H9 (cell line): Measurements from ENCODE around the gene IRF1. TPM values are rescaled to one million over a fixed set of nuclear protein-coding genes. Genes with fewer than 3 reads are reported as not detected.

Experiments
- DNase-seq: peaks from one replicate; pipeline ENCODE4 v3.0.0-alpha.2; 2017
- H2AFZ ChIP-seq: one replicate; pipeline ENCODE4 v1.6.1; 2013; ENCODE audit warnings: mild to moderate bottlenecking, low read length, control low read depth, moderate library complexity
- H2AK5ac ChIP-seq: 2 replicates; pipeline ENCODE4 v1.6.1; 2013; ENCODE audit warnings: low read length, control low read depth, mixed read lengths; ENCODE audit not compliant: insufficient read length
- H2BK120ac ChIP-seq: one replicate; pipeline ENCODE4 v1.6.1; 2013; ENCODE audit warnings: low read depth, mild to moderate bottlenecking, low read length, control low read depth, inconsistent platforms; ENCODE audit not compliant: poor library complexity, severe bottlenecking
- H2BK12ac ChIP-seq: 2 replicates; pipeline ENCODE4 v1.6.1; 2013; ENCODE audit warnings: low read length, control low read depth, mixed read lengths, low read depth; ENCODE audit not compliant: insufficient read length
- H2BK15ac ChIP-seq: 2 replicates; pipeline ENCODE4 v1.6.1; 2013; ENCODE audit warnings: low read depth, low read length, control low read depth
- H2BK20ac ChIP-seq: one replicate; pipeline ENCODE4 v1.6.1; 2013; ENCODE audit warnings: low read depth, mild to moderate bottlenecking, low read length, control low read depth, inconsistent platforms; ENCODE audit not compliant: poor library complexity, severe bottlenecking
- H2BK5ac ChIP-seq: 2 replicates; pipeline ENCODE4 v1.6.1; 2013; ENCODE audit warnings: low read length, control low read depth, mixed read lengths; ENCODE audit not compliant: insufficient read length
- H3K14ac ChIP-seq: 2 replicates; pipeline ENCODE4 v1.6.1; 2013; ENCODE audit warnings: low read length, control low read depth; ENCODE audit not compliant: insufficient read depth
- H3K18ac ChIP-seq: 2 replicates; pipeline ENCODE4 v1.6.1; 2013; ENCODE audit warnings: low read depth, mild to moderate bottlenecking, mixed read lengths, low read length, control low read depth; ENCODE audit not compliant: insufficient read length
- H3K23ac ChIP-seq: 2 replicates; pipeline ENCODE4 v1.6.1; 2013; ENCODE audit warnings: low read length, control low read depth, mixed read lengths, low read depth; ENCODE audit not compliant: insufficient read length
- H3K23me2 ChIP-seq: 2 replicates; pipeline ENCODE4 v1.6.1; 2013; ENCODE audit warnings: low read depth, mild to moderate bottlenecking, mixed read lengths, low read length, control low read depth; ENCODE audit not compliant: insufficient read length, poor library complexity, severe bottlenecking
- H3K27ac ChIP-seq: 2 replicates; pipeline ENCODE4 v1.5.1; 2013; ENCODE audit warnings: low read length, control low read depth, mixed read lengths, low read depth; ENCODE audit not compliant: insufficient read length
- H3K27me3 ChIP-seq: 2 replicates; pipeline ENCODE4 v1.6.1; 2013; ENCODE audit warnings: low read length, control low read depth, inconsistent platforms; ENCODE audit not compliant: insufficient read depth
- H3K4ac ChIP-seq: 2 replicates; pipeline ENCODE4 v1.6.1; 2013; ENCODE audit warnings: low read depth, mild to moderate bottlenecking, control low read depth, inconsistent platforms, low read length, moderate library complexity
- H3K4me1 ChIP-seq: 2 replicates; pipeline ENCODE4 v1.6.1; 2013; ENCODE audit warnings: low read length, control low read depth, inconsistent platforms; ENCODE audit not compliant: insufficient read depth
- H3K4me2 ChIP-seq: 2 replicates; pipeline ENCODE4 v1.6.1; 2013; ENCODE audit warnings: low read length, control low read depth, mixed read lengths; ENCODE audit not compliant: insufficient read length, insufficient read depth
- H3K56ac ChIP-seq: 2 replicates; pipeline ENCODE4 v1.6.1; 2013; ENCODE audit warnings: low read depth, mild to moderate bottlenecking, mixed read lengths, low read length, control low read depth; ENCODE audit not compliant: insufficient read length
- H3K79me1 ChIP-seq: 2 replicates; pipeline ENCODE4 v1.6.1; 2013; ENCODE audit warnings: low read depth, mild to moderate bottlenecking, moderate library complexity, low read length, control low read depth, inconsistent platforms; ENCODE audit not compliant: insufficient read depth, poor library complexity, severe bottlenecking
- H3K79me2 ChIP-seq: 2 replicates; pipeline ENCODE4 v1.6.1; 2013; ENCODE audit warnings: low read length, control low read depth, inconsistent platforms; ENCODE audit not compliant: insufficient read depth
- H3K9ac ChIP-seq: 2 replicates; pipeline ENCODE4 v1.6.1; 2013; ENCODE audit warnings: low read length, control low read depth, mixed read lengths; ENCODE audit not compliant: insufficient read length; ENCODE audit errors: extremely low read depth
- H3K9me3 ChIP-seq: one replicate; pipeline ENCODE4 v1.6.1; 2013; ENCODE audit warnings: low read depth, low read length, inconsistent platforms; ENCODE audit not compliant: control insufficient read depth
- H3T11ph ChIP-seq: one replicate; pipeline ENCODE4 v1.6.1; 2013; ENCODE audit warnings: mild to moderate bottlenecking, low read length, control low read depth, inconsistent platforms
- H4K20me1 ChIP-seq: one replicate; pipeline ENCODE4 v1.6.1; 2013; ENCODE audit not compliant: control insufficient read depth, insufficient read length, insufficient read depth
- H4K5ac ChIP-seq: 2 replicates; pipeline ENCODE4 v1.6.1; 2013; ENCODE audit warnings: low read depth, mild to moderate bottlenecking, mixed read lengths, low read length, control low read depth; ENCODE audit not compliant: insufficient read length
- H4K8ac ChIP-seq: replicated peaks from 2 replicates; pipeline ENCODE4 v1.6.1; 2013; ENCODE audit warnings: low read length, control low read depth, mixed read lengths, low read depth; ENCODE audit not compliant: insufficient read length
- H4K91ac ChIP-seq: 2 replicates; pipeline ENCODE4 v1.6.1; 2013; ENCODE audit warnings: low read depth, mild to moderate bottlenecking, moderate library complexity, mixed read lengths, low read length, control low read depth; ENCODE audit not compliant: insufficient read length
- H3K27ac Mint-ChIP-seq, 3 experiments: 2 replicates in 2 of 3; 3 replicates in 1 of 3; pipeline ENCODE4 v1.8.0; 2020 to 2021; ENCODE audit warnings: mixed read lengths in 3 of 3, mild to moderate bottlenecking in 1 of 3, moderate library complexity in 1 of 3
- H3K27me3 Mint-ChIP-seq: 2 replicates; pipeline ENCODE4 v1.8.0; 2021; ENCODE audit warnings: low read depth, mild to moderate bottlenecking, moderate library complexity, mixed read lengths
- H3K36me3 Mint-ChIP-seq, 3 experiments: 2 replicates in 2 of 3; 3 replicates in 1 of 3; pipeline ENCODE4 v1.8.0; 2020 to 2021; ENCODE audit warnings: low read depth in 3 of 3, mixed read lengths in 3 of 3; ENCODE audit not compliant: insufficient read depth in 1 of 3
- H3K4me1 Mint-ChIP-seq, 2 experiments: 2 replicates each; pipeline ENCODE4 v1.8.0; 2020; ENCODE audit warnings: mixed read lengths in 2 of 2
- H3K4me3 Mint-ChIP-seq, 2 experiments: 2 replicates in 1 of 2; 3 replicates in 1 of 2; pipeline ENCODE4 v1.8.0; 2020 to 2021; ENCODE audit warnings: mild to moderate bottlenecking in 2 of 2, mixed read lengths in 2 of 2, moderate library complexity in 1 of 2
- H3K9me3 Mint-ChIP-seq, 2 experiments: 2 replicates in 1 of 2; 3 replicates in 1 of 2; pipeline ENCODE4 v1.8.0; 2020; ENCODE audit warnings: mild to moderate bottlenecking in 2 of 2, mixed read lengths in 2 of 2, moderate library complexity in 1 of 2
- WGBS: extraction: QIAGEN DNeasy Blood & Tissue Kit; methylation state at CpG from one replicate; pipeline ENCODE4 v1.1.7; 2013; ENCODE audit warnings: missing lambda C conversion rate, low lambda C conversion rate, mixed read lengths; ENCODE audit not compliant: insufficient read length; ENCODE audit errors: extremely low coverage; 5-methylcytosine and 5-hydroxymethylcytosine counted together
- total RNA-seq: library from RNA; stranded (reverse); gene quantifications from 2 replicates; pipeline ENCODE4 v1.2.1, GENCODE V29; 2021
- TF ChIP-seq, protein P1 (sequence below): fragments of 200-600 bp; sonication (generic); conservative IDR thresholded peaks from 3 replicates; pipeline ENCODE4 v1.8.0; 2021; ENCODE audit warnings: antibody characterized with exemption, mild to moderate bottlenecking

IRF1 gene
- total RNA-seq, 1 experiment from 2014 or later: 8.7 TPM

DNA sequence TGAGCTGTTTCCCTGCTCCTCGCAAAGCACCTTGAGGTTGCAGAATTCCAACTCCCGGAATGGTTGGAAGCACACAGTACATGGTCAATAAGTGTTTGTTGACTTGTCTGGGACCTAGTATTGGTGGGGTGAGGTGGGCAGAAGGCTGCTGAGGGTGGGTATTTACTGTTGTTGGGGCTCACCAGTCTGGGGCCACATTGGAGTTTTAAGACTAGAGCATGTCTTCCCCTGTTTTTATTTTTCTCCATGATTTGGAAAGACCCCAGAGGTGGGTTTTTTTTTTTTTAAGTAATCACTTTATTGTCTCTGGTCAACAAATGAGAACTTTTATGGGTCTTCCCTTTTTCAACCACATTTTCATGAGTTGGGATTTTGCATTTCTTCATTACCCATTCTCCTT is 55.1 kb downstream of the IRF1 start:
- Histone ChIP-seq H3K79me1 (no peaks in the 10 kb centered on the region), H3K23ac (no peak overlapping the region), H3K18ac (no peak overlapping the region), H2BK12ac (no peak overlapping the region), H3T11ph (no peak overlapping the region), H4K91ac (no peak overlapping the region), H3K23me2 (no peaks in the 10 kb centered on the region), H3K9me3 (no peaks in the 10 kb centered on the region), H3K79me2 (no peaks in the 10 kb centered on the region), H4K8ac (no peak overlapping the region), H3K9ac (no peak overlapping the region), H3K4me1 (no peaks in the 10 kb centered on the region; the same call in 1 of the 2 replicates), H2BK120ac (no peak overlapping the region), H4K20me1 (no peaks in the 10 kb centered on the region), H3K27me3 (no peaks in the 10 kb centered on the region), H2BK5ac (no peak overlapping the region), H3K14ac (no peak overlapping the region), H3K4me2 (no peak overlapping the region), H2BK20ac (no peak overlapping the region), H3K27ac (no peak overlapping the region), H3K4ac (no peak overlapping the region), H2AFZ (no peak overlapping the region), H4K5ac (no peak overlapping the region), H2AK5ac (no peak overlapping the region), H2BK15ac (no peak overlapping the region), H3K56ac (no peak overlapping the region)
- no CpG with 5 or more reads among the region's 2 CpGs for WGBS
- H3K4me1 Mint-ChIP-seq: peaks cover 17 to 24% of the 10 kb centered on the region in 2 experiments
- H3K36me3 Mint-ChIP-seq: no peaks in the 10 kb centered on the region
- H3K27me3 Mint-ChIP-seq: no peaks in the 10 kb centered on the region
- no peaks in the 10 kb centered on the region for H3K9me3 Mint-ChIP-seq
- TF ChIP-seq, protein P1, sequence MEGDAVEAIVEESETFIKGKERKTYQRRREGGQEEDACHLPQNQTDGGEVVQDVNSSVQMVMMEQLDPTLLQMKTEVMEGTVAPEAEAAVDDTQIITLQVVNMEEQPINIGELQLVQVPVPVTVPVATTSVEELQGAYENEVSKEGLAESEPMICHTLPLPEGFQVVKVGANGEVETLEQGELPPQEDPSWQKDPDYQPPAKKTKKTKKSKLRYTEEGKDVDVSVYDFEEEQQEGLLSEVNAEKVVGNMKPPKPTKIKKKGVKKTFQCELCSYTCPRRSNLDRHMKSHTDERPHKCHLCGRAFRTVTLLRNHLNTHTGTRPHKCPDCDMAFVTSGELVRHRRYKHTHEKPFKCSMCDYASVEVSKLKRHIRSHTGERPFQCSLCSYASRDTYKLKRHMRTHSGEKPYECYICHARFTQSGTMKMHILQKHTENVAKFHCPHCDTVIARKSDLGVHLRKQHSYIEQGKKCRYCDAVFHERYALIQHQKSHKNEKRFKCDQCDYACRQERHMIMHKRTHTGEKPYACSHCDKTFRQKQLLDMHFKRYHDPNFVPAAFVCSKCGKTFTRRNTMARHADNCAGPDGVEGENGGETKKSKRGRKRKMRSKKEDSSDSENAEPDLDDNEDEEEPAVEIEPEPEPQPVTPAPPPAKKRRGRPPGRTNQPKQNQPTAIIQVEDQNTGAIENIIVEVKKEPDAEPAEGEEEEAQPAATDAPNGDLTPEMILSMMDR: no peak
- H3K27ac Mint-ChIP-seq: no peak overlapping the region
- DNase-seq: no peak
- no peak overlapping the region for H3K4me3 Mint-ChIP-seq
